GM21367 (cell line): Measurements from ENCODE around the gene CELSR3.

Source experiments
- ATAC-seq: cut with Tn5 transposase; IDR thresholded peaks from one replicate; pipeline ENCODE4 v1.9.1; 2021; ENCODE audit not compliant: unreplicated experiment

The CELSR3 gene

DNA sequence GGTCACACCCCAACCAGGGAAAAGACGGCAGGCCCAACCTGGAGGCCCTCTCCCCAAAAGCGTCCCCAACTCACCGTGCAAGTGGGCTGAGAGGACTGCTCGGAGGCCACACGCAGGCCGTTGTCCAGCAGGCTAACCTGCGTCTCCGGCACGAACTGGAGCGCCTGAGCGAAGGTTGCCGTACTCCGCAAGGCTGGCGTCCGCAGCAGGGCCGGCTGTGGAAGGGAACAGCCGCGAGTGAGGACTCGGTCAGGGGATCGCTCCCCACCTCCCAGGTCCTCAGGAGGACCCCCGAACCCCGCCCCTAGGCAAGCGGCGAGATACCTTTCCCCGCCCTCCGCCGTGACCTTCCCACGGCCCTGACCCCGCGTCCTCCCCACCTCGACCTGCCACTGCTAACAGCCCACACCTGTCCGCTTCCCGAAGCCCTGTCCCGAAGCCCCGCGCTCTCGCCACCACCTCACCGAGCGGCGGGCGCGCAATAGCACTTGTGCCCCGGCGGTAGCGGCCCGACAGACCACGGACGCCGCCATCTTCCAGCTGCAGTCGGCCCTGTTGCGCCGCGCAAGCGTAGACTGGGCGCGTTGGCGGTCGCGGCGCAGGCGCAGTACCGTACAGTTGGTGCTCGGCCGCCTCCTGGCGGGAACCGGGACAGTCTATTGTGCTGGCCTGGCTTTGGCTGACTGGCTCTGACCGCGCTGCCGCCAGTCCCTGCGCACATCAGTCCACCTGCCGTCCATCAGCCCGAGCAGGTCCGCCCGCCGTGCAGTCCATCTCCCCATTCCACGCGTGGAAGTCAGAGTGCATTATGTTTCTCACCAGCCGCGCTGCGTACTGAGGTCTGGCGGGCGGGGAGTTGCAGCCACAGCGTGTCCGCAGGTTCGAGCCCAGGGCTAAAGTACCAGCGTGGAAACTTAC lies 53.3 kb downstream of the CELSR3 start, which contains the start of gene UQCRC1:
Gene UQCRC1, minus strand, starts transcription at position 559 of the 918 bp plus-strand sequence. Its CDS starts 26 bp downstream, at position 533.
- peak; percentile 72 for ATAC-seq

DNA sequence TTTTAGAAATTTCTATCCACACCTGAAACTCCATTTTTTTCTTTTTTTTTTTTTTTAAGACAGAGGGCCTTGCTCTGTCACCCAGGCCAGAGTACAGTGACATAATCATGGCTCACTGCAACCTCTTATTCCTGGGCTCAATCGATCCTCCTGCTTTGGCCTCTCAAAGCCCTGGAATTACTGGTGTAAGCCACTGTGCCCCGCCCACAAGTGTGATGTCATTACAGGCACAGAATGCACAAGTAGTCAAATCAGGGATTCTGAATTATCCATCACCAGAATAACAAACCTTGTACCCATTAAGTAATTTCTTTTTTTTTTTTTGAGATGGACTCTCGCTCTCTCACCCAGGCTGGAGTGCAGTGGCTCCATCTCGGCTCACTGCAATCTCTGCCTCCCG lies 55.2 kb downstream of the CELSR3 start:
- ATAC-seq: no peak

DNA sequence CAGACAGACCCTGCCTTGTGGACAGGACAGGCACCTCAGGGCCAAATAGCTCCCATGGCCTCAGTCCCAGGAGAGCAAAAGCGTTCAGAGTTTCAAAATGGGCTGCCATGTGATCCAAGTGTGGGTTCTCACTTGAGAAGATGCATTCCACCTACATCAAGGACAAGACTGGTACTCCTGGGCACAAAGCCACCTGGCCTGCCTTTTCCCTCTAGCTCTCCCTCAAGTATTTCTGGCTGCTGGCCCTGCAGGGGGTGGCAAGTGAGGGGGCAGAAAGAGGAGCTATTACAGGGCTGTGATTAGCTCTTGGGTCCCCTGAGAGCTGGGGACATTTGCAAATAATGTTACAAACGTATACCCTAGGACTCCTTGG lies 61.1 kb downstream of the CELSR3 start:
- no peak for ATAC-seq

DNA sequence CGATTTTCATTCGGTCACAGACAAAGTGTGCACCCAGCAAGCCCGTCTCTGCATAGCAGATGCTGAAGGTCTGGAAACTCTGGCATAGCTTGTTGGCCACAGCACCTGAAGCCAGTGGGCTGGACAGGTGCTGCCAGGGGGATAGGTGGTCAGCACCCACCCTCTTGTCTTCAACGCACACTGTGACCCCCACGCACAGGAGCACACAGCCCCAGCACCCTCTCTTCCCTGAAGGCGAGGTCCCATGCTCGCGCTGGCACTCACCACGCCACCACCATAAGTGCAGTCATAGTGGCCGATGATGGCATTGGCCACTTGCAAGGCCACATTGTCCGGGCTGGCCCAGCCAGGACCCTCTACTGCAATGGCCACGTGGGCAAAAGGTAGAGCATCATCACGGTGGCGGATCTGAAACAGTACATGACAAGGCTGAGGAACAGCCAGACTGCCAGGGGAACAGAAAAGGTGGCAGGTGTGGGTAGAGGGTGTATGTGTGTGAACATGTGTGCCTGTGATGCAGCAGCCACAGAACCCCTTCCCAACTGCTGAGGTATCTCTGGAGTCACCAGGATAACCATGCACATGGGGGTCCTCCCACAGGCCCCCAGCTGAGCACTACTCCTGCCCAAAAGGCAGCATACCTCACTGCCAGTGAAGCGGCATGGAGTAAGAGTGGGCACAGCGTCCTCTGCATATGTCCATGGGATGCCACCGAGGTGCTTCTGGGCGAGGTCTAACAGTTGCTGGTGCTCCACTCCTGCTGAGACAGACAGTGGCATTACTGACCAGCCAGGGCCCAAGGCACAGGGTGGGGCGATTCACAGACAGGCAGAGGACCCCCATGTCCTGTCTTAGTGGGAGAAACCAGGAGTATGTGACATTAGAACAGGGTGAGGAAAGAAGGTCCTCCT lies 61.7 kb downstream of the CELSR3 start:
- no peak for ATAC-seq

DNA sequence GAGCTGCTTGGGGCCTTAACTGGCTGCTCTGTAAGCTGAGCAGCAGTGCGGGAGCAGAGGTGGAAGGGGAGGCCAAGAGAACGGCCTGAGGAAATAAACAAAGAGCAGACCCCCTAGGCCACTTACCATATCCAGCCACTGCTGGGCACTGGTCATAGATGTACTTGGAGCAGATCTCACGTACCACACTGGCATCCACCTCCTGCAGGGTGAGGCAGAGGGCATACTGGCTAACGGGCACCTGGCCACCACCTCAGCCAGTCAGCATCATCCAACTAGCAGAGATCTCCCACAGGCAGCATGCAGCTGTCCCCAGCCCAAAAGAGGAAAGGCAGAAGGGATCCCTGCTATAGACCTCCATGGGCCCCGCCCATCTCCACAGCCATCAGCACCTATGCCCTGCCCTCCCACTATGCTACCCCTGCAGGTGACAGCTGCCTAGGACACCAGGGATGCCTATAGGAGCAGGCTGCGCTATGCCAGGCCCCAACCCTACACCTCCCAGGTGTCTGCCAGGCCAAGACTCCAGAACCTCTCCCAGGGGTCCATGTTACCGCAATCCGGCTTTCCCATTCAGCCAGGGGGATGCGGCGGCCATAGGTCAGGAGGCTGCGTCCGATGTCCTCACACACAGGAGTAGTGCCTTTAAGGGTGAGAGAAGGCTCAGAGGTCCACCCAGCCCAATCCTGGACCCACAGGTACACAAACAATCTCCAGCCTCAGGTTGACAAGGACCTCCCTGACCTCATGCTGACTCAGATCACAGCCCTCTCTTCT lies 63.0 kb downstream of the CELSR3 start:
- no peak for ATAC-seq

DNA sequence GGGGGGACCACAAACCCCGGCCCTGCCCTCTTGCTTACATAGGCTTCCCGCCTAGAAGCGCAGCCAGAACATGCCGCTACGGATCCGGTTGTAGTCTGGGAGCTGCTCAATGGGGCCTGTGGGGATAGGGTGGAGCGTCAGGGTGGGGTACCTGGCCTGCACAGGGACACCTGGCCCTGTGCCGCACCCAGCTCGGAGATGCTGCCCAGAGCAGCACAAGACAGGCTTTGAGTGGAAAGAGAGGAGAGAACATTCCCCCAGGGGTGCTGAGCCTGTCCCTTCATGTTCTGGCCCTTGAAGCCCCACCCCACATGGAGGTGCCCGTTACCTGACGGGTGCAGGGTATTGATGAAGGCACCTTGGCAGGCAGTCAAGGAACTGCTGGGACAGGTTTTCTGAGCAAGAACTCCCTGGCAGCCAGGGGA lies 63.6 kb downstream of the CELSR3 start:
- no peak for ATAC-seq

DNA sequence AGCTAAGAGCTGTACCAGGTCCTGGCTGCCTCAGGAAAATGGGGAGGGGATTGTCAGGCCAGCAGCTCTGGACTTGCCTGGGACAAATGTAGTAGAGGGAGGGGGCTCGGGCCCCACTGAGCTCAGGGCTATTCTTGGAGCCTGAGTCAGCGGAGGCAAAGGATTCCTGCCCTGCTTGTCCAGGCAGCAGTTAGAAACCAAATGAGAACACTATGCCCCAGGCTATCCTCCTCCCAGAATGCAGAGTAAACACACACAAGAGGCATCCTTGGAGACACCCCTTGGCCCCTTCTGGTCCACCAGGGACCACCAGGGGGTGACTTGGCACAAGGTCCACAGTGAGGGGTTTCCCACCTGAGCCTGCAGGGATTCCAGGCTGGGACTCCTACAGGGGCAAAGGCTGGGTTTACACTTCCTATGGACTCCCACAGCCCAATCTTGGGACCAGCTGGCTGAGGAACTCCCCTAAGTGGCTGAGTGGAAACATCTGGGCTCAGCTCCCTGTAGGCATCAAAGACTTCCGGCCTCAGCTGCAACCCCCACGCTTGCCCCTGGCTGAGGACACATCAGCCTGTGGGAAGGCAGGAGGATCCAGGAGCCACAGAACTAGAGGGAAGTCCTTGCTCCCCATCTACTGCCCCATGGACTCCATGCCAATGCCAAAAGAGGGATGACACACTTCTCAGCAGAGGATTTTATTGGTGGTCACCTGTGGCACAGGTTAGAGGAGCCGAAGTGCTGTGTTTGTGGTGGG lies 64.2 kb downstream of the CELSR3 start:
- no peak for ATAC-seq

DNA sequence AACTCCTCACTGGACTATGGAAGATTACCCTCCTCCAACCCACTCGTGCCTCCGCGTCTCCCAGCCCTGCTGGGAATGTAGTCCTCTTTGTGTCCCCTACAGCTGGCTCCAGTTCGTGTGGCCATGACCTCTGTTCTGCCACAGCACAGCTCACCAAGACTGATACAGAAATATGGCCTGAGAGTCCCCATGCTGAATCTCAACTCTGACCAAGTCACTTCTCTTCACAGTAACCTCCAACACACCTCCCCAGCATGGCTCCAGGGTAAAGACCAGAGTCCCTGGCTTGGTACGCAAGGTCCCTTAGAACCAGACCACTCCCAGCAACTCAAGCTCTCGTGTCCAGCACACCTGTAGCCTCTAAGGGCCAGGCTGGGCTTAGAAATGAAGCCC lies 65.3 kb downstream of the CELSR3 start:
- no peak for ATAC-seq

DNA sequence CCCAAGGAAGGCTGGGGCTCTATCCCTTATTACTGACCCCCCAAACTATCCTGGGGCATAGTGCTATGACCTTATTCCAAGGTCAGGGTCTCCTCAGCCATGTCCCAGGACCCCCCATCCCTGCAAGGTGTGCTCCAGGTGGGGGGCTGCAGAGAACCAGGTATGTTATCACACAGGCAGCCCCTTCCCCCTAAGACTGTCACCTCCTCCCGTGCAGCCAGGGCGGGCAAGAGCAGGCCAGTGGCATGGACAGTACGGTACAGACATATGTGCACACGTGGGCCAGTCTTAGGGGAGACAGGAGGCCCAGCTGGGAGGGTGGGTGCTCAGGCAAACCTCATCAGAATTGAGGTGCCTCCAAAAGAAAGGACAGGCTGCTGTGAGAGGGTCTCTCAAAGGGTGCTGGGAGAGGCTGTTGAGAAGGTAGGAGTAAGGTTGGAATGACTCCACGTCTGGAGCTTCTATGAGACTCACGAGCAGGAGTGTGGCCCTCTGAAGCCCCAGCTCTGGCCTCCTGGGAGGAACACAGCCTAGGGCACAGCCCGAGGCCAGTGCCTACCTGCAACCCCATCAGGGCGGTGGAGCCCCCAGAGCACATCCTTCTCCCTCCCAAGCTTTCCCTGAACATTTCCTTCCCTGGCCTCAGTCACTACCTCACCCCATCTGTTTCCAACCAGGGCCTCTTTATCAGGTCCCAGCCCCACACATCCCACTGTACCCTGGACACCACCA lies 65.8 kb downstream of the CELSR3 start:
- no peak for ATAC-seq

DNA sequence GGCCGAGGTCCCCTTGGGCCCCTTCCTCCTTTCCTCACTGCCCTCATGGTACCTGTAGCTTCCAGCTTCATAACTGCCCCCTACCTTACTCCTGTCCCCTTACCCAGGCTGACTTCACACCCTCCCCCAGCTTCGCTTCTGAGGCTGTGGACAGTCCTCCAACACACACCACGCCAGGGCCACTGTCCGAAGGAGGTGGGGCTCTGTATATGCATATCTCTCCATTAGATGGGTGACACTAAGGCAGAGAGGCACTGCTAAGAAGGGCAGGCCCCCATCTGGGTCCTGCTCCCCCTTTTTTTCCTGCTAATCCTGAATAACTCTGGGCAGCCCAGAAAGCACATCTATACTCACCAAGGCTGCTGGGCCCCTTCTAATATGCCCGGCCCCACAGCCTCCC lies 66.5 kb downstream of the CELSR3 start:
- no peak for ATAC-seq

DNA sequence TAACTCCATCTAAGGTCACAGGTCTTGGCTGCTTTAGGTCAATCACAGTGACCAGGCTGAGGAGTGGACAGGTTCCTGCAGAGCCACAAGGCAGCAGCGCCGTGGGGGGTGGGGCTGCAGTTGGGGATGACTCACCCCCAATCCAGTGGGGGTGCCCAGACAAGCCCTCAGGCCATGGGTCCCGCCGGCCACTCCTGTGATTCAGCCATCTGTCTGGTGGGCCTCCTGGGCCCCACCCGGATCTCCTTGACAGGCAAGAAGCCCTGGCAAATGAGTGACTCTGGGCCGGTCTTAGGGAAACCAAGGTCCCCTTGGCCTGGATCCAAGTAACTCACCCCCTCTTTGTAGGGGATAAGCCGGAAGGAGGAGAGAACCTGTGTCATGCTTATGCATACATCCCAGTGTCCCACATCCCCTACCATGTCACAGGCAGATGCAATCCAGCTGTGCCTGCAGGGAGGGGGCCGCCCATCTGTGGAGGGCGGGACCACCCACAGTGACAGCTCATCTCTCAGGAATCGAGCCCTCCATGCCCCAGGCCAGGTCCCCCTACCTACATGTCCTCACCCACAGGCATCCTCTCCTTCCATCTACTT lies 67.1 kb downstream of the CELSR3 start:
- no peak for ATAC-seq

DNA sequence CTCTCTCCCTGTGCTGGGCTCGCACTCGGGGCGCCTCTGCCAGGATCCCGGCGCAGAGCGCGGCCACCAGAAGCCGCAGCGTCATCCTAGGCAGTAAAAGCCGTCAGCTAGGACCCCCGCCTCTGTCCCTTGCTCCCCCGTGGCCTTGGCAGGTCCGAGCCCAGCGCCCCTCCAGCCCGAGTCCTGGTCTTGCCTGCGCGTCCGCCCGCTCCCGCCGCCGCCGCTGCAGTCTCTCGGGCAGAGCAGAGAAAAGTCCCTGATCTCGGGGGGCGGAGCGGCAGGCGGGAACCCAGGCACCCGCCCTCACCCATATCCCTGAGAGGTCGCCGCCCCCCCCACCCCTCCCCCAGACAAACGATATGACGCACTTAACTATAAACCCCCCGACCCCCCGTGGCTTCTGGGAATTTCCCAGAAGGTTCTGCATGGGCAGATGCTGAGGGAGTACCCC lies 67.6 kb downstream of the CELSR3 start, which contains the start of gene COL7A1:
Gene COL7A1, minus strand, starts transcription at position 255 of the 451 bp plus-strand sequence. Its CDS starts 170 bp downstream, at position 85.
- ATAC-seq: no peak

DNA sequence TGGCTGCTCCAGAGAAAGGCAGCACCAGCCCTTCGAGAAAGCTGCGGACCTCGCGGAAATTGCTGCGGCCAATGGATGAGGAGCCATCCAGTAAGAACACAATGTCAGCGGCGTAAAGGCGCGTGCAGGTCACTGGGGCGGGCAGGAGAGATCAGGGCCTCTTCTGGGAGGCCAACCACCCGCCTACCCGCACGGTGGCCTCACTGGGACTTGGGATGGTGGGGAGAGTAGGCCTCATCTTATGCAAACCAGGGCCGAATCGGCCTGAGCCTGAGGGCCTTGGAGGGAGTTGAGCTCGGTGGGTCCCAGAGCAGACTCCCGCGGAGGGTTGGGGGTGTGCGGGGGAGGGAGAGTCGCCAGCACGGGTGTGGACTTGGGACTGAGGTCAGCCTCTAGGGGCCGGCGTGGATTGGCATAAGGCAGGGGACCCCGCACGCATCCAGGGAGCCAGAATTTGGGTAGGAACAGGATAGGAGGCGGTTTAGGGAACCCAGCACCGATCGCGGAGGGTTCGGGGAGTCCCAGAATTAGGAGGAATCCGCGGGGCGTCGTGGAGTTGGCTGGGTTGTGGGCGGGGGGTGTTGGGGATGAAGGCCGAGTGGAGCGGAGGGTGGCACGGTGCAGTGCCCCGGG lies 68.2 kb downstream of the CELSR3 start:
- ATAC-seq: no peak

DNA sequence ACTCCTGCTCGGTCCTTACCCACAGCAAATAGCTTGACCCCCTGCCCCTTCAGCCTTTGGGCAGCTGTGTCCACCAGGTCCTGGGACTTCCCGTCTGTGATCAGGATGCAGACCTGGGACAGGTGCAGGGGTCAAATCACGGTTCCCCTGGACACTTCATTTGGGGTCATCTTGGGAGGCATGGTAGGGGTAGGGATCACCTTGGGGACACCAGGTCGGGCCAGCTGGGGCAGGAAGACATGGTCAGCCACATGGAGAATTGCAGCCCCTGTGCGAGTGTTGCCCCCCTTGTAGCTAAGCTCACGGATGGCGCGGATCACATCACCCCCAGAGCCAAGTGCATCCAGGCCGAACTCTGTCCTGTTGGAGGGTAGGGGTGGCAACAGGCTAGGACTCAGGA lies 69.3 kb downstream of the CELSR3 start:
- ATAC-seq: no peak

DNA sequence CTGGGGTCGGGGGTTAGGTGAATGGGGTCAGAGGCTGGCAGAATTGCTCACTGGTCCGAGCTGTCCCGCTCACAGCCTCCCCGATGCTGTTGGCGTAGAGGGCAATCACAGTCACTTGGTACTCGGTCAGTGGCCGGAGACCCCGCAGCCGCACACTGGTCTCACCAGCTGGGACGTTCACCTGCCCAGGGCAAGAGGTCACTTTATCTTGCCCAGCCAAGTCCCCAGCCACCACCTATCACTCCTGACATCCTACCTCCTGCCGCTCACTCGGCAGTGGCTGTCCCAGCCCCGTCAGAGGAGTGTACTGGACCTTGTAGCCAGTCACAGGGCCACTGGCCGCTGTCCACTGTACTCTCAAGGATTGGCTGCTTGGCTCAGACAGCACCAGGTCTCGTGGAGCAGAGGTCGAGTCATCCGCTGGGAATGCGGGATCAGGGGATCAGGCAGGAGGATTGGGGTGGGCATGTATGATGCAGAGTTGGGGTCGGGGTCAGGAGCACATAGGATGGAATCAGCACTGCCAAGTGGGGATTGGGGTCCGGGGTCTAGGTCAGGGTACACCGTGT lies 70.1 kb downstream of the CELSR3 start:
- no peak for ATAC-seq

DNA sequence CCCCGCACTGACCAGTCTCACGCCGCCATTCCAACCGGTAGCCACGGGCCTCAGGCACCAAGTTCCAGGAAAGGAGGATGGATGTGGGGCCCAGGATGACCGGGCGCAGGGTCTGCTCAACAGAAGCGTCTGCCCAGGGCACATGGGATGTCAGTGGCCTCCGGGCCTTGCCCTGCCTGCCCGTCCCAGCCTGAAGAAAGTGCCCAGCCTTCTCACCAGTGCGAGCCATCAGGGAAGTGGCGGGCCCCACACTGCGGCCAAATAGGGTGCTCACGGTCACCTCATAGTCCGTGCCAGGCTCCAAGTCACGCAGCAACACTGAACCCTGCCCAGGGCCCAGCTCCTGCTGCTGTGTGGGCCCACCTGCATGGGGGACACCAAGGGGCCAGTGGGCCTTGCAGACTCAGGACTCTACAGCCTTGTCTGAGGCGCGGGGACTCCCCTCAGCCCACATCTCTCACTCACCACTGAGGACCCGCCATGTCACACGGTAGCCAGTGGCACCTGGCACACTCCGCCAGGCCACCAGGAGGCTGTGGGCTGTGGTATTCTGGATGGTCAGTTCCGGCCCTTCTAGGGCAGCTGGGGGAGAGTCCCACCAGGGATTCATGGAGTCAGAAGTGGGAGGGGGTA lies 70.7 kb downstream of the CELSR3 start:
- ATAC-seq: no peak

DNA sequence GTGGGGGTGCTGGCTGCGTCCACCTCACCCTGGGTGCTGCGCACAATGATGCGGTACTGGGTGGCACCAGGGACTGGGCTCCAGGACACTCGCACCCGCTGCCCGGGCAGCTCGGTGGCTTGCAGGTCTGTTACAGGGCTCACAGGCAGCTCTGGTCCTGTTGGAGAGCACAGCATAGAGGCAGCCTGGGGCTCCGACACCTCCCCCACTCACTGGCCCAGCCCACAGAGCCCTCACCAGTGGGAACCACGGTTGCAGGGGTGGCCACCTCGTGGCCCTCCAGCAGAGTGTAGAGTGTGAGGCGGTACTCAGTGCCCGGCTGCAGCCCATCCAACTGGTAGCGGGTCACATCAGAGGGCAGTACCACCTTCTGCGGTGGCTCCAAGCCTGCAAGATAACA lies 71.2 kb downstream of the CELSR3 start:
- ATAC-seq: no peak

DNA sequence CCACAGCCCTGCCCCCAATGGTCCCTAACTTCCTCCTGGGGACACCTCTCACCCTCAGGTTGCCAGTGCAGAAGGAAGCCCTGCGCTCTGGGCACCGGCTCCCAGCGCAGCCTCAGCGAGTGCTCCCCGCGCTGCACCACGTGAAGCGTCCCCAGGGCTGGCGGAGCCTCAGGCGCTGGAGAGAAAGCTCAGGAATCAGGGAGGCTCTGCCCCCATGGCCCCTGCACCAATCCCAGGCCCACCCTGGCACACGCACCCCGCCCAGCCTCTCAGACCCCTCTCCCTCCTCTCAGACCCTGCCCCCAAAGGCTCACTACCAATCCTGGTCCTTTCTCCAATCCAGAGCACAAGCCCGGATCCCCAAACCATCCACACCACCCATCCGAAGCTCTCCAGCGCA lies 74.5 kb downstream of the CELSR3 start:
- no peak for ATAC-seq
